Left ventricle myocardium inferior (tissue), 1 donor: ENCODE data around the gene HRK. TPM values are rescaled to one million over a fixed set of nuclear protein-coding genes. Genes with fewer than 3 reads are reported as not detected.

Experiments
- DNase-seq: peaks from one replicate; pipeline ENCODE4 v3.0.0-alpha.2; 2020
- H3K27ac ChIP-seq: fragments of 200-600 bp; replicated peaks from 2 replicates; pipeline ENCODE4 v1.8.0; 2021
- H3K27me3 ChIP-seq: fragments of 200-600 bp; 2 replicates; pipeline ENCODE4 v1.8.0; 2021; ENCODE audit warnings: low read depth
- H3K36me3 ChIP-seq: fragments of 200-600 bp; 2 replicates; pipeline ENCODE4 v1.8.0; 2021
- H3K4me1 ChIP-seq: fragments of 200-600 bp; 2 replicates; pipeline ENCODE4 v1.8.0; 2021
- H3K4me3 ChIP-seq: fragments of 200-600 bp; 2 replicates; pipeline ENCODE4 v1.8.0; 2021; ENCODE audit warnings: mild to moderate bottlenecking, moderate library complexity
- H3K9me3 ChIP-seq: fragments of 200-600 bp; replicated peaks from 2 replicates; pipeline ENCODE4 v1.8.0; 2021
- CTCF ChIP-seq: fragments of 200-600 bp; IDR thresholded peaks from 2 replicates; pipeline ENCODE4 v1.8.0; 2021; ENCODE audit warnings: antibody characterized with exemption, mild to moderate bottlenecking, borderline replicate concordance
- intact Hi-C: fragments of 100-400 bp; cut with micrococcal nuclease; formaldehyde crosslinking; loops from one replicate; pipeline ENCODE4 v1.11.0; 2022
- total RNA-seq: library from RNA; stranded (reverse); fragmentation: NEBNext Ultra II Directional; extraction: Animal tissue kit (Norgen Biotek cat#: 25700); gene quantifications from one replicate; pipeline ENCODE4 v1.2.1, GENCODE V29; 2021
- donor health status: DM: no; HTN: yes; CAD: no; lungs with severe emphysema.

HRK gene
- total RNA-seq, 1 donor from 2014 or later: 0.77 TPM

GRCh38 chr12:116910280-116910644 lies 29.0 kb upstream of the HRK start:
- H3K9me3 ChIP-seq: no peaks in the 10 kb centered on the region
- H3K4me1 ChIP-seq: peaks cover 17% of the 10 kb centered on the region
- DNase-seq: no peak
- H3K4me3 ChIP-seq: peak overlapping the region; percentile 82
- intact Hi-C loops: no loop called here
- H3K27ac ChIP-seq: no peak overlapping the region
- H3K27me3 ChIP-seq: no peaks in the 10 kb centered on the region
- H3K36me3 ChIP-seq: no peaks in the 10 kb centered on the region
- no peak for TF ChIP-seq CTCF

GRCh38 chr12:116906285-116906684 lies 25.0 kb upstream of the HRK start:
- H3K9me3 ChIP-seq: no peaks in the 10 kb centered on the region

GRCh38 chr12:116903818-116904217 lies 22.6 kb upstream of the HRK start:
- Histone ChIP-seq H3K36me3 (no peaks in the 10 kb centered on the region), H3K27ac (no peak overlapping the region), H3K4me1 (no peaks in the 10 kb centered on the region), H3K4me3 (no peak overlapping the region), H3K9me3 (no peaks in the 10 kb centered on the region), H3K27me3 (peaks cover 59% of the 10 kb centered on the region)
- no peak for TF ChIP-seq CTCF
- intact Hi-C loops: no loop called here
- no peak for DNase-seq

More at GRCh38 chr12:116906285-116906684, 25.0 kb upstream of the HRK start:
- TF ChIP-seq CTCF: no peak
- Histone ChIP-seq H3K4me3 (no peak overlapping the region), H3K27me3 (peaks cover 34% of the 10 kb centered on the region), H3K4me1 (peaks cover 7% of the 10 kb centered on the region), H3K27ac (no peak overlapping the region), H3K36me3 (no peaks in the 10 kb centered on the region)
- intact Hi-C loops: no loop called here
- no peak for DNase-seq

GRCh38 chr12:116901612-116902011 lies 20.4 kb upstream of the HRK start:
- intact Hi-C loops: no loop called here
- peaks cover 81% of the 10 kb centered on the region for H3K27me3 ChIP-seq
- no peaks in the 10 kb centered on the region for H3K9me3 ChIP-seq

GRCh38 chr12:116898669-116899068 lies 17.4 kb upstream of the HRK start:
- Histone ChIP-seq H3K27ac (no peak overlapping the region), H3K4me1 (no peaks in the 10 kb centered on the region), H3K36me3 (no peaks in the 10 kb centered on the region), H3K4me3 (no peak overlapping the region), H3K27me3 (peaks cover 72% of the 10 kb centered on the region), H3K9me3 (no peaks in the 10 kb centered on the region)
- no peak for TF ChIP-seq CTCF
- intact Hi-C loops: no loop called here
- no peak for DNase-seq

More at GRCh38 chr12:116901612-116902011, 20.4 kb upstream of the HRK start:
- TF ChIP-seq CTCF: no peak
- Histone ChIP-seq H3K27ac (no peak overlapping the region), H3K36me3 (no peaks in the 10 kb centered on the region), H3K4me1 (no peaks in the 10 kb centered on the region), H3K4me3 (no peak overlapping the region)
- no peak for DNase-seq

- Histone ChIP-seq H3K9me3 (no peaks in the 10 kb centered on the region), H3K4me1 (no peaks in the 10 kb centered on the region), H3K4me3 (no peak overlapping the region), H3K27me3 (peaks cover 63% of the 10 kb centered on the region), H3K27ac (no peak overlapping the region), H3K36me3 (no peaks in the 10 kb centered on the region)
- no peak for DNase-seq
- no peak for TF ChIP-seq CTCF
- intact Hi-C loops: no loop called here
Observed at GRCh38 chr12:116897476-116897875, 16.2 kb upstream of the HRK start.
